ENCODE data around the gene ZNF638.
A peak's percentile ranks its signal among the peaks of the same experiment; 100 is the strongest.

ZNF638 gene

DNA sequence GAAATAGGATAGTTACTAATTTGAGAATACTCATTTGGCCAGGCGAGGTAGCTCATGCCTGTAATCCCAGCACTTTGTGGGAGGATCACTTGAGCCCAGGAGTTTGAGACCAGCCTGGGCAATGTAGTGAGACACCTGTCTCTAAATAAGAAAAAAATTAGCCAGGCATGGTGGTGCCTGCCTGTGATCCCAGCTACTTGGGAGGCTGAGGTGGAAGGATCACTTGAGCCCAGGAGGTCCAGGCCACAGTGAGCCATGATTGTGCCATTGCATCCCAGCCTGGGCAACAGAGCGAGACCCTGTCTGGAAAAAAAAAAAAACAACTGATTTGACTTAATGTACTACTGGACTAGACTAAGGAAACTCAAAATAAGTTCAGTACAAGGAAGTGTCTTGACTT is 32.7 kb upstream of the ZNF638 start:
- no peak for ATAC-seq

DNA sequence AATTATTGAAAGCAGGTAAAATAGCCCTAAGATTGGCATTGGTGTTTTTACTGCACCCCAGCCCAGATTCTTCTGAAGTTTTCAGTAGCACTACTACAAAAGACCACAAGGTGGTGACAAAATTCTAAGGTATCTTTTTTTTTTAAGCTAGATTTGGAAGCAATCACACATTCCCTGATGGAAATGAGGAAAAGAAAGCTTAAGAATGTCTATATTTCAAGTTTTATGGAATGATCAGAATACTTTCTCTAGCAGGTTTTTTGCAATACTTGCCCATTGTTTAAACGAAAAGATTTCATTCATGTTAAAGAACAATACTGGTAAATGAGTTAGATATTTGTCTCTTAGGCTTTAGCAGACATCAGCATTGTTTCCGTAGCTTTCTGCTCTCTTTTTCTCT is 32.1 kb upstream of the ZNF638 start:
- TF ChIP-seq, protein P1, sequence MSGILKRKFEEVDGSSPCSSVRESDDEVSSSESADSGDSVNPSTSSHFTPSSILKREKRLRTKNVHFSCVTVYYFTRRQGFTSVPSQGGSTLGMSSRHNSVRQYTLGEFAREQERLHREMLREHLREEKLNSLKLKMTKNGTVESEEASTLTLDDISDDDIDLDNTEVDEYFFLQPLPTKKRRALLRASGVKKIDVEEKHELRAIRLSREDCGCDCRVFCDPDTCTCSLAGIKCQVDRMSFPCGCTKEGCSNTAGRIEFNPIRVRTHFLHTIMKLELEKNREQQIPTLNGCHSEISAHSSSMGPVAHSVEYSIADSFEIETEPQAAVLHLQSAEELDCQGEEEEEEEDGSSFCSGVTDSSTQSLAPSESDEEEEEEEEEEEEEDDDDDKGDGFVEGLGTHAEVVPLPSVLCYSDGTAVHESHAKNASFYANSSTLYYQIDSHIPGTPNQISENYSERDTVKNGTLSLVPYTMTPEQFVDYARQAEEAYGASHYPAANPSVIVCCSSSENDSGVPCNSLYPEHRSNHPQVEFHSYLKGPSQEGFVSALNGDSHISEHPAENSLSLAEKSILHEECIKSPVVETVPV (CRISPR knock-in tag; IDR thresholded peaks at IDR 0.05) = no peak
- TF ChIP-seq ZNF70 (CRISPR knock-in tag; IDR thresholded peaks at IDR 0.05) (no peak), RARB (CRISPR knock-in tag; IDR thresholded peaks at IDR 0.05) (no peak), OSR1 (CRISPR knock-in tag; IDR thresholded peaks at IDR 0.05) (no peak), ZC3H10 (CRISPR knock-in tag; IDR thresholded peaks at IDR 0.05) (no peak), SNAI2 (CRISPR knock-in tag; IDR thresholded peaks at IDR 0.05) (no peak), PPARA (CRISPR knock-in tag; IDR thresholded peaks at IDR 0.05; ENCODE audit: borderline replicate concordance) (no peak), TOX (CRISPR knock-in tag; IDR thresholded peaks at IDR 0.05; ENCODE audit: borderline replicate concordance) (no peak), ZNF8 (CRISPR knock-in tag; IDR thresholded peaks at IDR 0.05) (no peak), ZFP30 (CRISPR knock-in tag; IDR thresholded peaks at IDR 0.05) (no peak), CSDC2 (CRISPR knock-in tag; IDR thresholded peaks at IDR 0.05) (no peak), ZFP3 (CRISPR knock-in tag; IDR thresholded peaks at IDR 0.05) (no peak), ARNTL (CRISPR knock-in tag; IDR thresholded peaks at IDR 0.05; ENCODE audit: borderline replicate concordance, low read depth) (no peak), TCF4 (CRISPR knock-in tag; IDR thresholded peaks at IDR 0.05; ENCODE audit: borderline replicate concordance) (no peak), ISL1 (CRISPR knock-in tag; IDR thresholded peaks at IDR 0.05) (no peak), ZNF565 (CRISPR knock-in tag; conservative IDR thresholded peaks at IDR 0.05; ENCODE audit: low read depth) (no peak)
- TF ChIP-seq, protein P2, sequence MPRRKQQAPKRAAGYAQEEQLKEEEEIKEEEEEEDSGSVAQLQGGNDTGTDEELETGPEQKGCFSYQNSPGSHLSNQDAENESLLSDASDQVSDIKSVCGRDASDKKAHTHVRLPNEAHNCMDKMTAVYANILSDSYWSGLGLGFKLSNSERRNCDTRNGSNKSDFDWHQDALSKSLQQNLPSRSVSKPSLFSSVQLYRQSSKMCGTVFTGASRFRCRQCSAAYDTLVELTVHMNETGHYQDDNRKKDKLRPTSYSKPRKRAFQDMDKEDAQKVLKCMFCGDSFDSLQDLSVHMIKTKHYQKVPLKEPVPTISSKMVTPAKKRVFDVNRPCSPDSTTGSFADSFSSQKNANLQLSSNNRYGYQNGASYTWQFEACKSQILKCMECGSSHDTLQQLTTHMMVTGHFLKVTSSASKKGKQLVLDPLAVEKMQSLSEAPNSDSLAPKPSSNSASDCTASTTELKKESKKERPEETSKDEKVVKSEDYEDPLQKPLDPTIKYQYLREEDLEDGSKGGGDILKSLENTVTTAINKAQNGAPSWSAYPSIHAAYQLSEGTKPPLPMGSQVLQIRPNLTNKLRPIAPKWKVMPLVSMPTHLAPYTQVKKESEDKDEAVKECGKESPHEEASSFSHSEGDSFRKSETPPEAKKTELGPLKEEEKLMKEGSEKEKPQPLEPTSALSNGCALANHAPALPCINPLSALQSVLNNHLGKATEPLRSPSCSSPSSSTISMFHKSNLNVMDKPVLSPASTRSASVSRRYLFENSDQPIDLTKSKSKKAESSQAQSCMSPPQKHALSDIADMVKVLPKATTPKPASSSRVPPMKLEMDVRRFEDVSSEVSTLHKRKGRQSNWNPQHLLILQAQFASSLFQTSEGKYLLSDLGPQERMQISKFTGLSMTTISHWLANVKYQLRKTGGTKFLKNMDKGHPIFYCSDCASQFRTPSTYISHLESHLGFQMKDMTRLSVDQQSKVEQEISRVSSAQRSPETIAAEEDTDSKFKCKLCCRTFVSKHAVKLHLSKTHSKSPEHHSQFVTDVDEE (CRISPR knock-in tag; IDR thresholded peaks at IDR 0.05) = no peak
- TF ChIP-seq, protein P3, sequence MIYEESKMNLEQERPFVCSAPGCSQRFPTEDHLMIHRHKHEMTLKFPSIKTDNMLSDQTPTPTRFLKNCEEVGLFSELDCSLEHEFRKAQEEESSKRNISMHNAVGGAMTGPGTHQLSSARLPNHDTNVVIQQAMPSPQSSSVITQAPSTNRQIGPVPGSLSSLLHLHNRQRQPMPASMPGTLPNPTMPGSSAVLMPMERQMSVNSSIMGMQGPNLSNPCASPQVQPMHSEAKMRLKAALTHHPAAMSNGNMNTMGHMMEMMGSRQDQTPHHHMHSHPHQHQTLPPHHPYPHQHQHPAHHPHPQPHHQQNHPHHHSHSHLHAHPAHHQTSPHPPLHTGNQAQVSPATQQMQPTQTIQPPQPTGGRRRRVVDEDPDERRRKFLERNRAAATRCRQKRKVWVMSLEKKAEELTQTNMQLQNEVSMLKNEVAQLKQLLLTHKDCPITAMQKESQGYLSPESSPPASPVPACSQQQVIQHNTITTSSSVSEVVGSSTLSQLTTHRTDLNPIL (CRISPR knock-in tag; IDR thresholded peaks at IDR 0.05; ENCODE audit: low read depth) = no peak
- TF ChIP-seq, protein P4, sequence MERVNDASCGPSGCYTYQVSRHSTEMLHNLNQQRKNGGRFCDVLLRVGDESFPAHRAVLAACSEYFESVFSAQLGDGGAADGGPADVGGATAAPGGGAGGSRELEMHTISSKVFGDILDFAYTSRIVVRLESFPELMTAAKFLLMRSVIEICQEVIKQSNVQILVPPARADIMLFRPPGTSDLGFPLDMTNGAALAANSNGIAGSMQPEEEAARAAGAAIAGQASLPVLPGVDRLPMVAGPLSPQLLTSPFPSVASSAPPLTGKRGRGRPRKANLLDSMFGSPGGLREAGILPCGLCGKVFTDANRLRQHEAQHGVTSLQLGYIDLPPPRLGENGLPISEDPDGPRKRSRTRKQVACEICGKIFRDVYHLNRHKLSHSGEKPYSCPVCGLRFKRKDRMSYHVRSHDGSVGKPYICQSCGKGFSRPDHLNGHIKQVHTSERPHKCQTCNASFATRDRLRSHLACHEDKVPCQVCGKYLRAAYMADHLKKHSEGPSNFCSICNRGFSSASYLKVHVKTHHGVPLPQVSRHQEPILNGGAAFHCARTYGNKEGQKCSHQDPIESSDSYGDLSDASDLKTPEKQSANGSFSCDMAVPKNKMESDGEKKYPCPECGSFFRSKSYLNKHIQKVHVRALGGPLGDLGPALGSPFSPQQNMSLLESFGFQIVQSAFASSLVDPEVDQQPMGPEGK (CRISPR knock-in tag; IDR thresholded peaks at IDR 0.05; ENCODE audit: borderline replicate concordance) = no peak
- TF ChIP-seq, protein P5, sequence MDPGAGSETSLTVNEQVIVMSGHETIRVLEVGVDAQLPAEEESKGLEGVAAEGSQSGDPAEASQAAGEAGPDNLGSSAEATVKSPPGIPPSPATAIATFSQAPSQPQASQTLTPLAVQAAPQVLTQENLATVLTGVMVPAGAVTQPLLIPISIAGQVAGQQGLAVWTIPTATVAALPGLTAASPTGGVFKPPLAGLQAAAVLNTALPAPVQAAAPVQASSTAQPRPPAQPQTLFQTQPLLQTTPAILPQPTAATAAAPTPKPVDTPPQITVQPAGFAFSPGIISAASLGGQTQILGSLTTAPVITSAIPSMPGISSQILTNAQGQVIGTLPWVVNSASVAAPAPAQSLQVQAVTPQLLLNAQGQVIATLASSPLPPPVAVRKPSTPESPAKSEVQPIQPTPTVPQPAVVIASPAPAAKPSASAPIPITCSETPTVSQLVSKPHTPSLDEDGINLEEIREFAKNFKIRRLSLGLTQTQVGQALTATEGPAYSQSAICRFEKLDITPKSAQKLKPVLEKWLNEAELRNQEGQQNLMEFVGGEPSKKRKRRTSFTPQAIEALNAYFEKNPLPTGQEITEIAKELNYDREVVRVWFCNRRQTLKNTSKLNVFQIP (CRISPR knock-in tag; IDR thresholded peaks at IDR 0.05; ENCODE audit: borderline replicate concordance, low read depth) = no peak
- peak; percentile 48; the same call in 2 of the 3 replicates for ATAC-seq

More for the DNA sequence above, 32.7 kb upstream of the ZNF638 start:
- no peak for TF ChIP-seq TOX (CRISPR knock-in tag; IDR thresholded peaks at IDR 0.05; ENCODE audit: borderline replicate concordance)
- no peak for TF ChIP-seq ZFP30 (CRISPR knock-in tag; IDR thresholded peaks at IDR 0.05)
- no peak for TF ChIP-seq ESRRG (CRISPR knock-in tag; IDR thresholded peaks at IDR 0.05)

DNA sequence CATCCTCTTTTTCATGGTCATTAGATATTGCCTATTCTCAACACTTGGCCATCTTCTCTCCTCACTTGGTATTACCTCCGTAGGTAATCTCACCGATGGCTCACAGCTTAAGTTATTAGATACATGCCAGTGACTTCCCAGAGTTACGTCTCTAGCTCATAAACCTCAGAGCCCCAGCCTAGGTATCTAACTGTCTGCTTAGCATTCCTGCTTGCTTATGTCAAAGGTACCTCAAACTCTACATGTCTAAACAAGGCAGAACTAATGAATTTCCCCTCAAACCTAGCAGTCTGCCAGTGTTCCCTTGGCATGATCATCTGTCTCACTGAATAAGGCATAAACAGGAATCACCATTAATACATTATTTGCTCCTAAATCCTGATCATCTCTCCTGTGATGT is 27.7 kb upstream of the ZNF638 start:
- no peak for TF ChIP-seq CSDC2 (CRISPR knock-in tag; IDR thresholded peaks at IDR 0.05)
- no peak for TF ChIP-seq TCF4 (CRISPR knock-in tag; IDR thresholded peaks at IDR 0.05; ENCODE audit: borderline replicate concordance)
- TF ChIP-seq GLIS3 (CRISPR knock-in tag; IDR thresholded peaks at IDR 0.05) = no peak
- no peak for TF ChIP-seq ZNF70 (CRISPR knock-in tag; IDR thresholded peaks at IDR 0.05)
- ATAC-seq = no peak
